ENCODE measurements around the gene GDF11.
A peak's percentile ranks its signal among the peaks of the same experiment; 100 is the strongest.

Gene GDF11

DNA sequence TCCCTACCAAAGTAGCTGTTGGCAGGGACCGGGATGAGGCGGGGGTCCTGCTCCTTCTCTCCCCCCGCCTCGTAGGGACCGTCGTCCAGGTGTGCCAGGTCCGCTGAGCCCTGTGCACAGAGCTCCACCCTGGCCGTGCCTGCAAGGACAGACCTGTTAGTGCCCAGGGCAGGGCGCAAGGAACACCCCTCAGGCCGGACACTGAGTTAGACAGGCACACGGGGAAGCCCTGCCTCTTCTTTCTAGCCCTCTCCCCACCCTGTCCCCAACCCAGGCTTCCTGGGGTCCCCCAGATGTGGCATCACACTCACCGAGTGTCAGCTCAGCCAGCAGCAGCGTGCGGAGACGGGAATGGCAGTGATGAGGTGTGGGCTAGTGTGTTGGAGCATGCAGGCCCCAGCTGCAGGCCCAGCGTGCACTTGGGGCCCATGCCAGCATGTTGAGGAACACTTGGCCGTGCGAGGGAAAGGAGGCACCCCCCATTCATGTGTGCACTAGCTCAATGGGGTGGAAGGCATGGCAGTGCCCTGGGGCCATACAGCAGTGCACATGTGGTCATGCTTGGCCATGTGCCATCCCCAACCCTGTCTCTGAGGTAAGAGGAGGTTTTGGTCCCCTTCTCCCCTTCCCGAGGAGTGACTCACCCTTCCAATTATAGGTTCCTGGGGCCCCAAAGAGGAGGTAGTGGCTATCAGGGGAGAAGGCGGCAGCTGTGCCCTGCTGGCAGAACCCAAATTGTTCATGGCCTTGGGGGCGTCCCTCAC lies 42.5 kb upstream of the GDF11 start (continued):
- TF ChIP-seq, protein P1, sequence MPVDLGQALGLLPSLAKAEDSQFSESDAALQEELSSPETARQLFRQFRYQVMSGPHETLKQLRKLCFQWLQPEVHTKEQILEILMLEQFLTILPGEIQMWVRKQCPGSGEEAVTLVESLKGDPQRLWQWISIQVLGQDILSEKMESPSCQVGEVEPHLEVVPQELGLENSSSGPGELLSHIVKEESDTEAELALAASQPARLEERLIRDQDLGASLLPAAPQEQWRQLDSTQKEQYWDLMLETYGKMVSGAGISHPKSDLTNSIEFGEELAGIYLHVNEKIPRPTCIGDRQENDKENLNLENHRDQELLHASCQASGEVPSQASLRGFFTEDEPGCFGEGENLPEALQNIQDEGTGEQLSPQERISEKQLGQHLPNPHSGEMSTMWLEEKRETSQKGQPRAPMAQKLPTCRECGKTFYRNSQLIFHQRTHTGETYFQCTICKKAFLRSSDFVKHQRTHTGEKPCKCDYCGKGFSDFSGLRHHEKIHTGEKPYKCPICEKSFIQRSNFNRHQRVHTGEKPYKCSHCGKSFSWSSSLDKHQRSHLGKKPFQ (tag by site-specific recombination; IDR thresholded peaks at IDR 0.05) = no peak
- TF ChIP-seq, protein P2, sequence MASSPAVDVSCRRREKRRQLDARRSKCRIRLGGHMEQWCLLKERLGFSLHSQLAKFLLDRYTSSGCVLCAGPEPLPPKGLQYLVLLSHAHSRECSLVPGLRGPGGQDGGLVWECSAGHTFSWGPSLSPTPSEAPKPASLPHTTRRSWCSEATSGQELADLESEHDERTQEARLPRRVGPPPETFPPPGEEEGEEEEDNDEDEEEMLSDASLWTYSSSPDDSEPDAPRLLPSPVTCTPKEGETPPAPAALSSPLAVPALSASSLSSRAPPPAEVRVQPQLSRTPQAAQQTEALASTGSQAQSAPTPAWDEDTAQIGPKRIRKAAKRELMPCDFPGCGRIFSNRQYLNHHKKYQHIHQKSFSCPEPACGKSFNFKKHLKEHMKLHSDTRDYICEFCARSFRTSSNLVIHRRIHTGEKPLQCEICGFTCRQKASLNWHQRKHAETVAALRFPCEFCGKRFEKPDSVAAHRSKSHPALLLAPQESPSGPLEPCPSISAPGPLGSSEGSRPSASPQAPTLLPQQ (tag by site-specific recombination; IDR thresholded peaks at IDR 0.05) = peak; percentile 93
- peak; percentile 39; the same call in 1 of the 2 replicates for TF ChIP-seq ZNF785 (tag by site-specific recombination; IDR thresholded peaks at IDR 0.05)
- TF ChIP-seq FEZF1 (tag by site-specific recombination; IDR thresholded peaks at IDR 0.05) = no peak
- TF ChIP-seq ZNF24 (tag by site-specific recombination; IDR thresholded peaks at IDR 0.05) = peak; percentile 94
- TF ChIP-seq, protein P3, sequence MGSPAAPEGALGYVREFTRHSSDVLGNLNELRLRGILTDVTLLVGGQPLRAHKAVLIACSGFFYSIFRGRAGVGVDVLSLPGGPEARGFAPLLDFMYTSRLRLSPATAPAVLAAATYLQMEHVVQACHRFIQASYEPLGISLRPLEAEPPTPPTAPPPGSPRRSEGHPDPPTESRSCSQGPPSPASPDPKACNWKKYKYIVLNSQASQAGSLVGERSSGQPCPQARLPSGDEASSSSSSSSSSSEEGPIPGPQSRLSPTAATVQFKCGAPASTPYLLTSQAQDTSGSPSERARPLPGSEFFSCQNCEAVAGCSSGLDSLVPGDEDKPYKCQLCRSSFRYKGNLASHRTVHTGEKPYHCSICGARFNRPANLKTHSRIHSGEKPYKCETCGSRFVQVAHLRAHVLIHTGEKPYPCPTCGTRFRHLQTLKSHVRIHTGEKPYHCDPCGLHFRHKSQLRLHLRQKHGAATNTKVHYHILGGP (tag by site-specific recombination; IDR thresholded peaks at IDR 0.05) = no peak
- TF ChIP-seq, protein P4, sequence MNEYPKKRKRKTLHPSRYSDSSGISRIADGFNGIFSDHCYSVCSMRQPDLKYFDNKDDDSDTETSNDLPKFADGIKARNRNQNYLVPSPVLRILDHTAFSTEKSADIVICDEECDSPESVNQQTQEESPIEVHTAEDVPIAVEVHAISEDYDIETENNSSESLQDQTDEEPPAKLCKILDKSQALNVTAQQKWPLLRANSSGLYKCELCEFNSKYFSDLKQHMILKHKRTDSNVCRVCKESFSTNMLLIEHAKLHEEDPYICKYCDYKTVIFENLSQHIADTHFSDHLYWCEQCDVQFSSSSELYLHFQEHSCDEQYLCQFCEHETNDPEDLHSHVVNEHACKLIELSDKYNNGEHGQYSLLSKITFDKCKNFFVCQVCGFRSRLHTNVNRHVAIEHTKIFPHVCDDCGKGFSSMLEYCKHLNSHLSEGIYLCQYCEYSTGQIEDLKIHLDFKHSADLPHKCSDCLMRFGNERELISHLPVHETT (tag by site-specific recombination; IDR thresholded peaks at IDR 0.05) = no peak
- TF ChIP-seq ZNF529 (tag by site-specific recombination; IDR thresholded peaks at IDR 0.05; ENCODE audit: insufficient replicate concordance) = no peak
- TF ChIP-seq HOXC10 (CRISPR knock-in tag; IDR thresholded peaks at IDR 0.05) = no peak
- TF ChIP-seq ZNF521 (tag by site-specific recombination; IDR thresholded peaks at IDR 0.05) = no peak
- TF ChIP-seq ZNF660 (tag by site-specific recombination; IDR thresholded peaks at IDR 0.05) = peak; percentile 93
- TF ChIP-seq, protein P5, sequence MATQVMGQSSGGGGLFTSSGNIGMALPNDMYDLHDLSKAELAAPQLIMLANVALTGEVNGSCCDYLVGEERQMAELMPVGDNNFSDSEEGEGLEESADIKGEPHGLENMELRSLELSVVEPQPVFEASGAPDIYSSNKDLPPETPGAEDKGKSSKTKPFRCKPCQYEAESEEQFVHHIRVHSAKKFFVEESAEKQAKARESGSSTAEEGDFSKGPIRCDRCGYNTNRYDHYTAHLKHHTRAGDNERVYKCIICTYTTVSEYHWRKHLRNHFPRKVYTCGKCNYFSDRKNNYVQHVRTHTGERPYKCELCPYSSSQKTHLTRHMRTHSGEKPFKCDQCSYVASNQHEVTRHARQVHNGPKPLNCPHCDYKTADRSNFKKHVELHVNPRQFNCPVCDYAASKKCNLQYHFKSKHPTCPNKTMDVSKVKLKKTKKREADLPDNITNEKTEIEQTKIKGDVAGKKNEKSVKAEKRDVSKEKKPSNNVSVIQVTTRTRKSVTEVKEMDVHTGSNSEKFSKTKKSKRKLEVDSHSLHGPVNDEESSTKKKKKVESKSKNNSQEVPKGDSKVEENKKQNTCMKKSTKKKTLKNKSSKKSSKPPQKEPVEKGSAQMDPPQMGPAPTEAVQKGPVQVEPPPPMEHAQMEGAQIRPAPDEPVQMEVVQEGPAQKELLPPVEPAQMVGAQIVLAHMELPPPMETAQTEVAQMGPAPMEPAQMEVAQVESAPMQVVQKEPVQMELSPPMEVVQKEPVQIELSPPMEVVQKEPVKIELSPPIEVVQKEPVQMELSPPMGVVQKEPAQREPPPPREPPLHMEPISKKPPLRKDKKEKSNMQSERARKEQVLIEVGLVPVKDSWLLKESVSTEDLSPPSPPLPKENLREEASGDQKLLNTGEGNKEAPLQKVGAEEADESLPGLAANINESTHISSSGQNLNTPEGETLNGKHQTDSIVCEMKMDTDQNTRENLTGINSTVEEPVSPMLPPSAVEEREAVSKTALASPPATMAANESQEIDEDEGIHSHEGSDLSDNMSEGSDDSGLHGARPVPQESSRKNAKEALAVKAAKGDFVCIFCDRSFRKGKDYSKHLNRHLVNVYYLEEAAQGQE (tag by site-specific recombination; IDR thresholded peaks at IDR 0.05) = no peak
- no peak for TF ChIP-seq ZNF292 (tag by site-specific recombination; IDR thresholded peaks at IDR 0.05; ENCODE audit: borderline replicate concordance, low read depth)
- no peak for TF ChIP-seq TCF7L2 (IDR thresholded peaks at IDR 0.05; ENCODE audit: borderline replicate concordance, low read depth, low read length)
- TF ChIP-seq ZNF658 (tag by site-specific recombination; IDR thresholded peaks at IDR 0.05) = no peak
- TF ChIP-seq, protein P6, sequence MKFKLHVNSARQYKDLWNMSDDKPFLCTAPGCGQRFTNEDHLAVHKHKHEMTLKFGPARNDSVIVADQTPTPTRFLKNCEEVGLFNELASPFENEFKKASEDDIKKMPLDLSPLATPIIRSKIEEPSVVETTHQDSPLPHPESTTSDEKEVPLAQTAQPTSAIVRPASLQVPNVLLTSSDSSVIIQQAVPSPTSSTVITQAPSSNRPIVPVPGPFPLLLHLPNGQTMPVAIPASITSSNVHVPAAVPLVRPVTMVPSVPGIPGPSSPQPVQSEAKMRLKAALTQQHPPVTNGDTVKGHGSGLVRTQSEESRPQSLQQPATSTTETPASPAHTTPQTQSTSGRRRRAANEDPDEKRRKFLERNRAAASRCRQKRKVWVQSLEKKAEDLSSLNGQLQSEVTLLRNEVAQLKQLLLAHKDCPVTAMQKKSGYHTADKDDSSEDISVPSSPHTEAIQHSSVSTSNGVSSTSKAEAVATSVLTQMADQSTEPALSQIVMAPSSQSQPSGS (tag by site-specific recombination; IDR thresholded peaks at IDR 0.05; ENCODE audit: low read depth) = no peak
- TF ChIP-seq MZF1 (tag by site-specific recombination; IDR thresholded peaks at IDR 0.05; ENCODE audit: borderline replicate concordance) = no peak
- TF ChIP-seq ZNF302 (tag by site-specific recombination; IDR thresholded peaks at IDR 0.05; ENCODE audit: low read depth) = no peak
- TF ChIP-seq, protein P7, sequence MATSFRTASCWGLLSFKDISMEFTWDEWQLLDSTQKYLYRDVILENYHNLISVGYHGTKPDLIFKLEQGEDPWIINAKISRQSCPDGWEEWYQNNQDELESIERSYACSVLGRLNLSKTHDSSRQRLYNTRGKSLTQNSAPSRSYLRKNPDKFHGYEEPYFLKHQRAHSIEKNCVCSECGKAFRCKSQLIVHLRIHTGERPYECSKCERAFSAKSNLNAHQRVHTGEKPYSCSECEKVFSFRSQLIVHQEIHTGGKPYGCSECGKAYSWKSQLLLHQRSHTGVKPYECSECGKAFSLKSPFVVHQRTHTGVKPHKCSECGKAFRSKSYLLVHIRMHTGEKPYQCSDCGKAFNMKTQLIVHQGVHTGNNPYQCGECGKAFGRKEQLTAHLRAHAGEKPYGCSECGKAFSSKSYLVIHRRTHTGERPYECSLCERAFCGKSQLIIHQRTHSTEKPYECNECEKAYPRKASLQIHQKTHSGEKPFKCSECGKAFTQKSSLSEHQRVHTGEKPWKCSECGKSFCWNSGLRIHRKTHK (tag by site-specific recombination; IDR thresholded peaks at IDR 0.05) = no peak
- TF ChIP-seq ZNF830 (tag by site-specific recombination; IDR thresholded peaks at IDR 0.05; ENCODE audit: low read depth) = no peak
- no peak for TF ChIP-seq BCL11A (tag by site-specific recombination; IDR thresholded peaks at IDR 0.05; ENCODE audit: low read depth)
- TF ChIP-seq, protein P8, sequence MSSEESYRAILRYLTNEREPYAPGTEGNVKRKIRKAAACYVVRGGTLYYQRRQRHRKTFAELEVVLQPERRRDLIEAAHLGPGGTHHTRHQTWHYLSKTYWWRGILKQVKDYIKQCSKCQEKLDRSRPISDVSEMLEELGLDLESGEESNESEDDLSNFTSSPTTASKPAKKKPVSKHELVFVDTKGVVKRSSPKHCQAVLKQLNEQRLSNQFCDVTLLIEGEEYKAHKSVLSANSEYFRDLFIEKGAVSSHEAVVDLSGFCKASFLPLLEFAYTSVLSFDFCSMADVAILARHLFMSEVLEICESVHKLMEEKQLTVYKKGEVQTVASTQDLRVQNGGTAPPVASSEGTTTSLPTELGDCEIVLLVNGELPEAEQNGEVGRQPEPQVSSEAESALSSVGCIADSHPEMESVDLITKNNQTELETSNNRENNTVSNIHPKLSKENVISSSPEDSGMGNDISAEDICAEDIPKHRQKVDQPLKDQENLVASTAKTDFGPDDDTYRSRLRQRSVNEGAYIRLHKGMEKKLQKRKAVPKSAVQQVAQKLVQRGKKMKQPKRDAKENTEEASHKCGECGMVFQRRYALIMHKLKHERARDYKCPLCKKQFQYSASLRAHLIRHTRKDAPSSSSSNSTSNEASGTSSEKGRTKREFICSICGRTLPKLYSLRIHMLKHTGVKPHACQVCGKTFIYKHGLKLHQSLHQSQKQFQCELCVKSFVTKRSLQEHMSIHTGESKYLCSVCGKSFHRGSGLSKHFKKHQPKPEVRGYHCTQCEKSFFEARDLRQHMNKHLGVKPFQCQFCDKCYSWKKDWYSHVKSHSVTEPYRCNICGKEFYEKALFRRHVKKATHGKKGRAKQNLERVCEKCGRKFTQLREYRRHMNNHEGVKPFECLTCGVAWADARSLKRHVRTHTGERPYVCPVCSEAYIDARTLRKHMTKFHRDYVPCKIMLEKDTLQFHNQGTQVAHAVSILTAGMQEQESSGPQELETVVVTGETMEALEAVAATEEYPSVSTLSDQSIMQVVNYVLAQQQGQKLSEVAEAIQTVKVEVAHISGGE (tag by site-specific recombination; conservative IDR thresholded peaks at IDR 0.05; ENCODE audit: low read depth) = no peak
